K562 (cell line): ENCODE results near the gene UBTD1.

Experiments
- CEBPB ChIP-seq: fragments of 450-650 bp; IDR thresholded peaks from 2 replicates; pipeline ENCODE4 v1.6.1; 2016; ENCODE audit warnings: missing genetic modification characterization, missing compliant biosample characterization
- ESRRA ChIP-seq: fragments of 450-650 bp; IDR thresholded peaks from 2 replicates; pipeline ENCODE4 v1.6.1; 2014; ENCODE audit warnings: low read depth, mild to moderate bottlenecking, moderate library complexity, borderline replicate concordance
- FOSL1 ChIP-seq: fragments of 200-800 bp; sonication (Bioruptor generic); conservative IDR thresholded peaks from 2 replicates; pipeline ENCODE4 v1.6.1; 2016; ENCODE audit warnings: missing genetic modification characterization, missing compliant biosample characterization
- HNRNPL ChIP-seq: fragments of 200-400 bp; formaldehyde crosslinking; IDR thresholded peaks from 2 replicates; pipeline ENCODE4 v1.6.1; 2017; ENCODE audit warnings: low read depth, mild to moderate bottlenecking, low read length
- NFE2 ChIP-seq: IDR thresholded peaks from 2 replicates; pipeline ENCODE4 v1.6.1; 2014; ENCODE audit warnings: antibody characterized with exemption, low read depth
- NFRKB ChIP-seq: fragments of 450-650 bp; IDR thresholded peaks from 2 replicates; pipeline ENCODE4 v1.6.1; 2016; ENCODE audit warnings: low read depth
- NR1H2 ChIP-seq: sonication (generic); formaldehyde crosslinking; IDR thresholded peaks from 2 replicates; pipeline ENCODE4 v1.4.0; 2020; ENCODE audit warnings: mild to moderate bottlenecking, missing genetic modification reagents
- SMAD2 ChIP-seq: fragments of 150-350 bp; IDR thresholded peaks from 2 replicates; pipeline ENCODE4 v1.6.1; 2014; ENCODE audit warnings: low read depth, mild to moderate bottlenecking, low read length
- SRSF1 ChIP-seq: fragments of 200-400 bp; formaldehyde crosslinking; IDR thresholded peaks from 2 replicates; pipeline ENCODE4 v1.6.1; 2017; ENCODE audit warnings: mild to moderate bottlenecking, low read depth, low read length, moderate library complexity
- TAF15 ChIP-seq: fragments of 200-400 bp; formaldehyde crosslinking; IDR thresholded peaks from 2 replicates; pipeline ENCODE4 v1.6.1; 2017; ENCODE audit warnings: mild to moderate bottlenecking, low read depth, low read length, moderate library complexity
- TAL1 ChIP-seq: fragments of 450-650 bp; IDR thresholded peaks from 2 replicates; pipeline ENCODE4 v1.6.1; 2016; ENCODE audit warnings: mild to moderate bottlenecking
- TF ChIP-seq, protein P1 (sequence below): fragments of 250-450 bp; sonication (Bioruptor Pico); IDR thresholded peaks from 2 replicates; pipeline ENCODE4 v1.8.0; 2021; ENCODE audit warnings: moderate library complexity, mild to moderate bottlenecking, inconsistent platforms
- TF ChIP-seq, protein P2 (sequence below), 3 experiments: IDR thresholded peaks in 2 of 3; conservative IDR thresholded peaks in 1 of 3; 2 replicates each; pipeline ENCODE4 v1.5.1; 2011 to 2012; ENCODE audit warnings: low read length in 3 of 3, mild to moderate bottlenecking in 3 of 3, control low read depth in 2 of 3, improper control_type of control experiment in 1 of 3, inconsistent platforms in 1 of 3, low read depth in 1 of 3, mixed read lengths in 1 of 3, moderate library complexity in 1 of 3; ENCODE audit not compliant: insufficient read depth in 2 of 3
- TF ChIP-seq, protein P3 (sequence below): fragments of 250-450 bp; sonication (Bioruptor Pico); IDR thresholded peaks from 2 replicates; pipeline ENCODE4 v1.8.0; 2021; ENCODE audit warnings: moderate library complexity, mild to moderate bottlenecking, inconsistent platforms

- TF ChIP-seq, protein P1, sequence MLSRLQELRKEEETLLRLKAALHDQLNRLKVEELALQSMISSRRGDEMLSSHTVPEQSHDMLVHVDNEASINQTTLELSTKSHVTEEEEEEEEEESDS (CRISPR knock-in tag): no peak
- TF ChIP-seq HNRNPL (no peak), TAF15 (no peak), SRSF1 (no peak), NFE2 (no peak), TAL1 (no peak), SMAD2 (no peak), FOSL1 (tag) (no peak), ESRRA (no peak), CEBPB (tag) (no peak), NR1H2 (CRISPR knock-in tag) (no peak), NFRKB (no peak)
- TF ChIP-seq, protein P2, sequence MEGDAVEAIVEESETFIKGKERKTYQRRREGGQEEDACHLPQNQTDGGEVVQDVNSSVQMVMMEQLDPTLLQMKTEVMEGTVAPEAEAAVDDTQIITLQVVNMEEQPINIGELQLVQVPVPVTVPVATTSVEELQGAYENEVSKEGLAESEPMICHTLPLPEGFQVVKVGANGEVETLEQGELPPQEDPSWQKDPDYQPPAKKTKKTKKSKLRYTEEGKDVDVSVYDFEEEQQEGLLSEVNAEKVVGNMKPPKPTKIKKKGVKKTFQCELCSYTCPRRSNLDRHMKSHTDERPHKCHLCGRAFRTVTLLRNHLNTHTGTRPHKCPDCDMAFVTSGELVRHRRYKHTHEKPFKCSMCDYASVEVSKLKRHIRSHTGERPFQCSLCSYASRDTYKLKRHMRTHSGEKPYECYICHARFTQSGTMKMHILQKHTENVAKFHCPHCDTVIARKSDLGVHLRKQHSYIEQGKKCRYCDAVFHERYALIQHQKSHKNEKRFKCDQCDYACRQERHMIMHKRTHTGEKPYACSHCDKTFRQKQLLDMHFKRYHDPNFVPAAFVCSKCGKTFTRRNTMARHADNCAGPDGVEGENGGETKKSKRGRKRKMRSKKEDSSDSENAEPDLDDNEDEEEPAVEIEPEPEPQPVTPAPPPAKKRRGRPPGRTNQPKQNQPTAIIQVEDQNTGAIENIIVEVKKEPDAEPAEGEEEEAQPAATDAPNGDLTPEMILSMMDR (IDR thresholded peaks at IDR 0.05 in 2 of 3, conservative IDR thresholded peaks at IDR 0.05 in 1 of 3; ENCODE audit: insufficient read depth in 2 of 3, low read depth in 1 of 3, low read length in 3 of 3): no peak
- TF ChIP-seq, protein P3, sequence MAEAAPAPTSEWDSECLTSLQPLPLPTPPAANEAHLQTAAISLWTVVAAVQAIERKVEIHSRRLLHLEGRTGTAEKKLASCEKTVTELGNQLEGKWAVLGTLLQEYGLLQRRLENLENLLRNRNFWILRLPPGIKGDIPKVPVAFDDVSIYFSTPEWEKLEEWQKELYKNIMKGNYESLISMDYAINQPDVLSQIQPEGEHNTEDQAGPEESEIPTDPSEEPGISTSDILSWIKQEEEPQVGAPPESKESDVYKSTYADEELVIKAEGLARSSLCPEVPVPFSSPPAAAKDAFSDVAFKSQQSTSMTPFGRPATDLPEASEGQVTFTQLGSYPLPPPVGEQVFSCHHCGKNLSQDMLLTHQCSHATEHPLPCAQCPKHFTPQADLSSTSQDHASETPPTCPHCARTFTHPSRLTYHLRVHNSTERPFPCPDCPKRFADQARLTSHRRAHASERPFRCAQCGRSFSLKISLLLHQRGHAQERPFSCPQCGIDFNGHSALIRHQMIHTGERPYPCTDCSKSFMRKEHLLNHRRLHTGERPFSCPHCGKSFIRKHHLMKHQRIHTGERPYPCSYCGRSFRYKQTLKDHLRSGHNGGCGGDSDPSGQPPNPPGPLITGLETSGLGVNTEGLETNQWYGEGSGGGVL: no peak
These were observed 74.9 kb downstream of the UBTD1 start for GRCh38 chr10:97573672-97574071.
